Activated CD8-positive, alpha-beta T cell treated with anti-CD3 and anti-CD28 coated beads for 36 hours (primary cell): ENCODE data around the gene MYCL. TPM values are rescaled to one million over a fixed set of nuclear protein-coding genes. Genes with fewer than 3 reads are reported as not detected.

Source experiments
- ATAC-seq: fragments of 200-7000 bp; cut with Tn5 transposase; one replicate; pipeline ENCODE4 v1.10.0; 2021; ENCODE audit warnings: mild to moderate bottlenecking, moderate library complexity
- CTCF ChIA-PET: fragments of 350-600 bp; sonication (Branson Sonifier 250); formaldehyde crosslinking; loops from one replicate; lab custom pipeline; 2021; ENCODE audit warnings: antibody characterized with exemption; lab: Charles Lee
- POLR2A ChIA-PET: fragments of 350-600 bp; sonication (Branson Sonifier 250); formaldehyde crosslinking; loops from one replicate; lab custom pipeline; 2021; ENCODE audit warnings: antibody characterized with exemption; lab: Charles Lee
- DNase-seq: peaks from one replicate; pipeline ENCODE4 v3.0.0-alpha.2; 2020
- H3K27ac Mint-ChIP-seq: one replicate; pipeline ENCODE4 v1.8.0; 2021; ENCODE audit warnings: mild to moderate bottlenecking, mixed read lengths
- H3K27me3 Mint-ChIP-seq: one replicate; pipeline ENCODE4 v1.8.0; 2021; ENCODE audit warnings: mixed read lengths
- H3K36me3 Mint-ChIP-seq: one replicate; pipeline ENCODE4 v1.8.0; 2021; ENCODE audit warnings: low read depth, mixed read lengths
- H3K4me1 Mint-ChIP-seq: one replicate; pipeline ENCODE4 v1.8.0; 2021; ENCODE audit warnings: low read depth, mixed read lengths
- H3K4me3 Mint-ChIP-seq: one replicate; pipeline ENCODE4 v1.8.0; 2021; ENCODE audit warnings: mild to moderate bottlenecking, moderate library complexity, mixed read lengths
- H3K9me3 Mint-ChIP-seq: one replicate; pipeline ENCODE4 v1.8.0; 2021; ENCODE audit warnings: mixed read lengths
- CTCF ChIP-seq: fragments of 200-600 bp; IDR thresholded peaks from one replicate; pipeline ENCODE4 v1.8.0; 2022; ENCODE audit warnings: antibody characterized with exemption, mild to moderate bottlenecking
- intact Hi-C: fragments of 100-400 bp; cut with micrococcal nuclease; formaldehyde crosslinking; loops from one replicate; pipeline ENCODE4 v1.10.0; 2022
- total RNA-seq, 2 experiments: library from RNA; stranded (reverse); gene quantifications; one replicate each; pipeline ENCODE4 v1.2.3, GENCODE V29; 2021

MYCL gene
- total RNA-seq, 2 experiments from 2014 or later: 0.13 to 0.20 TPM

- H3K27me3 Mint-ChIP-seq: peaks cover 36% of the 10 kb centered on the region
- H3K4me1 Mint-ChIP-seq: no peaks in the 10 kb centered on the region
- no peaks in the 10 kb centered on the region for H3K9me3 Mint-ChIP-seq
- no peak for ATAC-seq
- intact Hi-C loops: no loop called here
- POLR2A ChIA-PET: no interaction called here
- DNase-seq: no peak
- no peak overlapping the region for H3K4me3 Mint-ChIP-seq
- CTCF ChIA-PET: interaction anchor here (1.0 to 1.7 kb wide), 3 partner anchors 25 to 96 kb away, joined by 3 to 5 read pairs (median 4); no protein-coding TSS in a partner anchor
- no peak for TF ChIP-seq CTCF
- H3K36me3 Mint-ChIP-seq: no peaks in the 10 kb centered on the region
- no peak overlapping the region for H3K27ac Mint-ChIP-seq
Measured at GRCh38 chr1:39894884-39895495, 6.7 kb downstream of the MYCL start.

- H3K27me3 Mint-ChIP-seq: peaks cover 20% of the 10 kb centered on the region
- no peaks in the 10 kb centered on the region for H3K36me3 Mint-ChIP-seq
- ATAC-seq: no peak
Measured at GRCh38 chr1:39892601-39893595, 8.8 kb downstream of the MYCL start.

GRCh38 chr1:39890880-39891279 is 10.8 kb downstream of the MYCL start:
- ATAC-seq (no peak), DNase-seq (no peak)
- no peaks in the 10 kb centered on the region for H3K9me3 Mint-ChIP-seq
- no peaks in the 10 kb centered on the region for H3K4me1 Mint-ChIP-seq
- H3K27me3 Mint-ChIP-seq: peaks cover 17% of the 10 kb centered on the region
- no peak for TF ChIP-seq CTCF
- POLR2A ChIA-PET: interaction anchor here (0.6 kb wide), 1 partner anchor 91 kb away, joined by 3 read pairs; no protein-coding TSS in a partner anchor
- intact Hi-C loops: no loop called here
- no peaks in the 10 kb centered on the region for H3K36me3 Mint-ChIP-seq
- no peak overlapping the region for H3K27ac Mint-ChIP-seq
- H3K4me3 Mint-ChIP-seq: no peak overlapping the region
- CTCF ChIA-PET: interaction anchor here (1.2 kb wide), 1 partner anchor 11 kb away, joined by 5 read pairs; the partner anchor contains the start of gene MYCL

More at GRCh38 chr1:39892601-39893595, 8.8 kb downstream of the MYCL start:
- Mint-ChIP-seq H3K4me3 (no peak overlapping the region), H3K4me1 (no peaks in the 10 kb centered on the region), H3K27ac (no peak overlapping the region), H3K9me3 (no peaks in the 10 kb centered on the region)
- ChIA-PET CTCF (interaction anchor here (0.9 to 2.2 kb wide), 4 partner anchors 9 to 81 kb away, joined by 3 to 14 read pairs (median 4); partner anchors contain the start of gene MYCL), POLR2A (interaction anchor here (1.2 kb wide), 1 partner anchor 9 kb away, joined by 3 read pairs; the partner anchor contains the start of gene MYCL)
- no peak for DNase-seq
- no peak for TF ChIP-seq CTCF
- intact Hi-C loops: no loop called here

- no peak overlapping the region for H3K4me3 Mint-ChIP-seq
- no peak overlapping the region for H3K27ac Mint-ChIP-seq
- H3K4me1 Mint-ChIP-seq: no peaks in the 10 kb centered on the region
- intact Hi-C loops: no loop called here
- no peaks in the 10 kb centered on the region for H3K36me3 Mint-ChIP-seq
- peaks cover 19% of the 10 kb centered on the region for H3K27me3 Mint-ChIP-seq
- ChIA-PET CTCF (interaction anchor here (1.2 to 1.4 kb wide), 2 partner anchors 12 to 29 kb away, joined by 5 to 7 read pairs; partner anchors contain the start of gene MYCL), POLR2A (no interaction called here)
- ATAC-seq: no peak
- TF ChIP-seq CTCF: no peak
- no peak for DNase-seq
- no peaks in the 10 kb centered on the region for H3K9me3 Mint-ChIP-seq
Measured at GRCh38 chr1:39890273-39890672, 11.4 kb downstream of the MYCL start.
